HEK293 (cell line): ENCODE data around the gene XPO5.

Source experiments
- CTCF ChIA-PET: fragments of 350-600 bp; formaldehyde crosslinking; extraction: SDS; loops from one replicate; lab custom pipeline; 2021; ENCODE audit warnings: antibody characterized with exemption; lab: Yijun Ruan, JAX
- POLR2A ChIA-PET: fragments of 300-600 bp; formaldehyde crosslinking; extraction: SDS; loops from one replicate; lab custom pipeline; 2020; ENCODE audit warnings: antibody characterized with exemption, inconsistent platforms; lab: Yijun Ruan, JAX
- H3K27ac ChIP-seq: fragments of 200-500 bp; sonication (Bioruptor generic); 2 replicates; pipeline ENCODE4 v1.5.1; 2014; ENCODE audit warnings: low read depth, low read length, control low read depth, inconsistent platforms; ENCODE audit errors: extremely low read depth
- H3K36me3 ChIP-seq, 2 experiments: fragments of 200-500 bp in 1 of 2; sonication (Bioruptor generic) in 1 of 2; 1 replicate in 1 of 2; 2 replicates in 1 of 2; pipeline ENCODE4 v1.5.1; 2014 to 2017; ENCODE audit warnings: inconsistent platforms in 2 of 2, low read length in 2 of 2; ENCODE audit not compliant: control insufficient read depth in 2 of 2, insufficient read depth in 1 of 2
- H3K4me1 ChIP-seq: fragments of 200-500 bp; sonication (Bioruptor generic); 2 replicates; pipeline ENCODE4 v1.5.1; 2014; ENCODE audit warnings: mild to moderate bottlenecking, low read length, inconsistent platforms; ENCODE audit not compliant: control insufficient read depth, insufficient read depth
- H3K4me3 ChIP-seq: 2 replicates; pipeline ENCODE4 v1.5.1; 2011; ENCODE audit warnings: low read depth, mild to moderate bottlenecking, control low read depth, low read length, moderate library complexity
- H3K9me3 ChIP-seq: fragments of 200-500 bp; sonication (Bioruptor generic); 2 replicates; pipeline ENCODE4 v1.5.1; 2014; ENCODE audit warnings: low read depth, low read length, inconsistent platforms; ENCODE audit not compliant: control insufficient read depth, insufficient read depth
- KLF1 ChIP-seq: fragments of 450-650 bp; formaldehyde crosslinking; IDR thresholded peaks from 2 replicates; pipeline ENCODE4 v1.5.1; 2016; ENCODE audit warnings: missing biosample characterization, missing genetic modification characterization
- SCRT2 ChIP-seq: fragments of 450-650 bp; formaldehyde crosslinking; IDR thresholded peaks from 2 replicates; pipeline ENCODE4 v1.5.1; 2016; ENCODE audit warnings: missing biosample characterization, missing genetic modification characterization
- ZBTB7A ChIP-seq: fragments of 450-650 bp; formaldehyde crosslinking; IDR thresholded peaks from 2 replicates; pipeline ENCODE4 v1.5.1; 2016; ENCODE audit warnings: low read depth, missing biosample characterization, missing genetic modification characterization
- ZFP41 ChIP-seq: fragments of 450-650 bp; formaldehyde crosslinking; IDR thresholded peaks from 2 replicates; pipeline ENCODE4 v1.5.1; 2016; ENCODE audit warnings: missing biosample characterization, missing genetic modification characterization, borderline replicate concordance
- ZFP69B ChIP-seq: fragments of 450-650 bp; formaldehyde crosslinking; IDR thresholded peaks from 2 replicates; pipeline ENCODE4 v1.5.1; 2016; ENCODE audit warnings: missing biosample characterization, missing genetic modification characterization
- ZNF121 ChIP-seq: fragments of 450-650 bp; formaldehyde crosslinking; IDR thresholded peaks from 2 replicates; pipeline ENCODE4 v1.5.1; 2016; ENCODE audit warnings: missing biosample characterization, missing genetic modification characterization
- ZNF132 ChIP-seq: fragments of 450-650 bp; formaldehyde crosslinking; IDR thresholded peaks from 2 replicates; pipeline ENCODE4 v1.5.1; 2017; ENCODE audit warnings: missing biosample characterization, missing genetic modification characterization, borderline replicate concordance
- ZNF138 ChIP-seq: fragments of 450-650 bp; formaldehyde crosslinking; IDR thresholded peaks from 2 replicates; pipeline ENCODE4 v1.5.1; 2016; ENCODE audit warnings: missing biosample characterization, missing genetic modification characterization, borderline replicate concordance
- ZNF140 ChIP-seq: fragments of 450-650 bp; formaldehyde crosslinking; IDR thresholded peaks from 2 replicates; pipeline ENCODE4 v1.5.1; 2016; ENCODE audit warnings: missing biosample characterization, missing genetic modification characterization
- ZNF155 ChIP-seq: fragments of 450-650 bp; formaldehyde crosslinking; IDR thresholded peaks from 2 replicates; pipeline ENCODE4 v1.5.1; 2016; ENCODE audit warnings: missing biosample characterization, missing genetic modification characterization
- ZNF174 ChIP-seq: fragments of 450-650 bp; formaldehyde crosslinking; IDR thresholded peaks from 2 replicates; pipeline ENCODE4 v1.5.0; 2017; ENCODE audit warnings: missing biosample characterization, mild to moderate bottlenecking, missing genetic modification characterization
- ZNF19 ChIP-seq: fragments of 450-650 bp; formaldehyde crosslinking; IDR thresholded peaks from 2 replicates; pipeline ENCODE4; 2016; ENCODE audit warnings: missing biosample characterization, missing genetic modification characterization, low read depth
- ZNF341 ChIP-seq: fragments of 450-650 bp; formaldehyde crosslinking; IDR thresholded peaks from 2 replicates; pipeline ENCODE4; 2016; ENCODE audit warnings: low read depth, missing biosample characterization, missing genetic modification characterization
- ZNF37A ChIP-seq: fragments of 450-650 bp; IDR thresholded peaks from 2 replicates; pipeline ENCODE4 v1.5.1; 2018; ENCODE audit warnings: missing biosample characterization, missing genetic modification characterization
- ZNF391 ChIP-seq: fragments of 450-650 bp; formaldehyde crosslinking; IDR thresholded peaks from 2 replicates; pipeline ENCODE4 v1.5.1; 2016; ENCODE audit warnings: low read depth, missing biosample characterization, missing genetic modification characterization, borderline replicate concordance
- ZNF394 ChIP-seq: fragments of 450-650 bp; formaldehyde crosslinking; IDR thresholded peaks from 2 replicates; pipeline ENCODE4 v1.5.1; 2016; ENCODE audit warnings: missing biosample characterization, missing genetic modification characterization, mild to moderate bottlenecking, moderate library complexity, borderline replicate concordance
- ZNF776 ChIP-seq: fragments of 450-650 bp; formaldehyde crosslinking; IDR thresholded peaks from 2 replicates; pipeline ENCODE4 v1.5.0; 2017; ENCODE audit warnings: missing biosample characterization, missing genetic modification characterization, borderline replicate concordance
- ZNF777 ChIP-seq: fragments of 450-650 bp; formaldehyde crosslinking; IDR thresholded peaks from 2 replicates; pipeline ENCODE4 v1.5.1; 2017; ENCODE audit warnings: missing biosample characterization, missing genetic modification characterization, borderline replicate concordance
- ZNF837 ChIP-seq: fragments of 450-650 bp; formaldehyde crosslinking; IDR thresholded peaks from 2 replicates; pipeline ENCODE4 v1.5.1; 2016; ENCODE audit warnings: missing biosample characterization, missing genetic modification characterization
- TF ChIP-seq, protein P1 (sequence below): fragments of 450-650 bp; formaldehyde crosslinking; IDR thresholded peaks from 2 replicates; pipeline ENCODE4 v1.5.1; 2017; ENCODE audit warnings: missing biosample characterization, missing genetic modification characterization
- TF ChIP-seq, protein P2 (sequence below): fragments of 450-650 bp; formaldehyde crosslinking; IDR thresholded peaks from 2 replicates; pipeline ENCODE4 v1.5.1; 2016; ENCODE audit warnings: missing biosample characterization, missing genetic modification characterization
- TF ChIP-seq, protein P3 (sequence below): fragments of 450-650 bp; formaldehyde crosslinking; IDR thresholded peaks from 2 replicates; pipeline ENCODE4 v1.5.1; 2017; ENCODE audit warnings: missing biosample characterization, missing genetic modification characterization
- TF ChIP-seq, protein P4 (sequence below): fragments of 450-650 bp; formaldehyde crosslinking; IDR thresholded peaks from 2 replicates; pipeline ENCODE4 v1.5.1; 2016; ENCODE audit warnings: missing biosample characterization, missing genetic modification characterization
- TF ChIP-seq, protein P5 (sequence below): fragments of 450-650 bp; formaldehyde crosslinking; IDR thresholded peaks from 2 replicates; pipeline ENCODE4 v1.5.1; 2016; ENCODE audit warnings: missing biosample characterization, missing genetic modification characterization

The XPO5 gene

DNA sequence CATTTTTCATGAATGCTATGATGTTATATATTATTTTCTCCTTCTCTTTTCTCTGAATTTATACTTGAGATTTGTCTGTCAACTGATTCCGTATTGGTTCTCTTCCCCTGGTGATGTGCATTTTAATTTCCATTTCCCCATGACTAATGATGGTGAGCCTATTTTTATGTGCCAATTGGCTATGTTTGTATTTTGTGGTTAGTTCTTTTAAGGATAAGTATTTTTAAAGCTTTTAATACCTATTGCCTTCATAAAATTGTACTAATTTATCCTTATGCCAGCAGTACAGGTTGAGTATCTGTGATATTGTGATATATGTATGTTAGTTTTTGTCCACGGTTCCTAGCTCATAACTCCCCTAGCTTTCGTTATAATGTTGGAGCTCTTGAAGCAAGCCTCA is 2.9 kb upstream of the XPO5 start:
- TF ChIP-seq, protein P1, sequence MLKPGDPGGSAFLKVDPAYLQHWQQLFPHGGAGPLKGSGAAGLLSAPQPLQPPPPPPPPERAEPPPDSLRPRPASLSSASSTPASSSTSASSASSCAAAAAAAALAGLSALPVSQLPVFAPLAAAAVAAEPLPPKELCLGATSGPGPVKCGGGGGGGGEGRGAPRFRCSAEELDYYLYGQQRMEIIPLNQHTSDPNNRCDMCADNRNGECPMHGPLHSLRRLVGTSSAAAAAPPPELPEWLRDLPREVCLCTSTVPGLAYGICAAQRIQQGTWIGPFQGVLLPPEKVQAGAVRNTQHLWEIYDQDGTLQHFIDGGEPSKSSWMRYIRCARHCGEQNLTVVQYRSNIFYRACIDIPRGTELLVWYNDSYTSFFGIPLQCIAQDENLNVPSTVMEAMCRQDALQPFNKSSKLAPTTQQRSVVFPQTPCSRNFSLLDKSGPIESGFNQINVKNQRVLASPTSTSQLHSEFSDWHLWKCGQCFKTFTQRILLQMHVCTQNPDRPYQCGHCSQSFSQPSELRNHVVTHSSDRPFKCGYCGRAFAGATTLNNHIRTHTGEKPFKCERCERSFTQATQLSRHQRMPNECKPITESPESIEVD (tag by site-specific recombination) = peak; percentile 54; the same call in 1 of the 2 replicates
- TF ChIP-seq, protein P2, sequence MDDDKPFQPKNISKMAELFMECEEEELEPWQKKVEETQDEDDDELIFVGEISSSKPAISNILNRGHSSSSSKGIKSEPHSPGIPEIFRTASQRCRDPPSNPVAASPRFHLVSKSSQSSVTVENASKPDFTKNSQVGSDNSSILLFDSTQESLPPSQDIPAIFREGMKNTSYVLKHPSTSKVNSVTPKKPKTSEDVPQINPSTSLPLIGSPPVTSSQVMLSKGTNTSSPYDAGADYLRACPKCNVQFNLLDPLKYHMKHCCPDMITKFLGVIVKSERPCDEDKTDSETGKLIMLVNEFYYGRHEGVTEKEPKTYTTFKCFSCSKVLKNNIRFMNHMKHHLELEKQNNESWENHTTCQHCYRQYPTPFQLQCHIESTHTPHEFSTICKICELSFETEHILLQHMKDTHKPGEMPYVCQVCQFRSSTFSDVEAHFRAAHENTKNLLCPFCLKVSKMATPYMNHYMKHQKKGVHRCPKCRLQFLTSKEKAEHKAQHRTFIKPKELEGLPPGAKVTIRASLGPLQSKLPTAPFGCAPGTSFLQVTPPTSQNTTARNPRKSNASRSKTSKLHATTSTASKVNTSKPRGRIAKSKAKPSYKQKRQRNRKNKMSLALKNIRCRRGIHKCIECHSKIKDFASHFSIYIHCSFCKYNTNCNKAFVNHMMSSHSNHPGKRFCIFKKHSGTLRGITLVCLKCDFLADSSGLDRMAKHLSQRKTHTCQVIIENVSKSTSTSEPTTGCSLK (tag by site-specific recombination) = no peak
- ChIA-PET POLR2A (no interaction called here), CTCF (interaction anchor here (1.0 to 1.5 kb wide), 2 partner anchors 29 to 50 kb away, joined by 3 to 8 read pairs; partner anchors contain the start of gene GTPBP2)
- H3K4me1 ChIP-seq = 0 out of 2 replicates have a peak, but pooled peaks cover 4% of the 10 kb centered on the region
- H3K4me3 ChIP-seq = no peak overlapping the region
- no peaks in the 10 kb centered on the region for H3K9me3 ChIP-seq
- peaks cover 16 to 21% of the 10 kb centered on the region in 2 experiments for H3K36me3 ChIP-seq
- no peak overlapping the region for H3K27ac ChIP-seq

GRCh38 chr6:43575105-43575771 is 600 bp downstream of the XPO5 start:
- POLR2A ChIA-PET = interaction anchor here (0.6 to 3.7 kb wide), 21 partner anchors 9 to 521 kb away, joined by 3 to 40 read pairs (median 4); partner anchors contain the start of genes CUL7, GTPBP2, KLC4 and MRPL2
- Histone ChIP-seq H3K9me3 (no peaks in the 10 kb centered on the region), H3K27ac (peak overlapping the region; percentile 88), H3K4me1 (0 out of 2 replicates have a peak, but pooled peaks cover 4% of the 10 kb centered on the region), H3K36me3 (peaks cover 26 to 35% of the 10 kb centered on the region in 2 experiments), H3K4me3 (peak overlapping the region; percentile 98)
- CTCF ChIA-PET = interaction anchor here (0.6 to 1.5 kb wide), 7 partner anchors 10 to 1366 kb away, joined by 3 to 5 read pairs (median 3); no protein-coding TSS in a partner anchor
- no peak for TF ChIP-seq SCRT2 (tag by site-specific recombination)
- TF ChIP-seq ZNF837 (tag by site-specific recombination) = no peak
- TF ChIP-seq ZNF341 (tag by site-specific recombination) = no peak; the same call in 1 of the 2 replicates
- TF ChIP-seq ZNF174 = no peak
- TF ChIP-seq ZNF140 (tag by site-specific recombination) = no peak
- TF ChIP-seq ZNF155 (tag by site-specific recombination) = no peak
- TF ChIP-seq, protein P3, sequence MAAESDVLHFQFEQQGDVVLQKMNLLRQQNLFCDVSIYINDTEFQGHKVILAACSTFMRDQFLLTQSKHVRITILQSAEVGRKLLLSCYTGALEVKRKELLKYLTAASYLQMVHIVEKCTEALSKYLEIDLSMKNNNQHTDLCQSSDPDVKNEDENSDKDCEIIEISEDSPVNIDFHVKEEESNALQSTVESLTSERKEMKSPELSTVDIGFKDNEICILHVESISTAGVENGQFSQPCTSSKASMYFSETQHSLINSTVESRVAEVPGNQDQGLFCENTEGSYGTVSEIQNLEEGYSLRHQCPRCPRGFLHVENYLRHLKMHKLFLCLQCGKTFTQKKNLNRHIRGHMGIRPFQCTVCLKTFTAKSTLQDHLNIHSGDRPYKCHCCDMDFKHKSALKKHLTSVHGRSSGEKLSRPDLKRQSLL (tag by site-specific recombination) = no peak
- TF ChIP-seq ZBTB7A (tag by site-specific recombination) = peak; percentile 94
- no peak for TF ChIP-seq ZNF138 (tag by site-specific recombination)
- no peak for TF ChIP-seq ZFP41 (tag by site-specific recombination)
- TF ChIP-seq KLF1 (tag by site-specific recombination) = peak; percentile 35; the same call in 1 of the 2 replicates
- TF ChIP-seq, protein P4, sequence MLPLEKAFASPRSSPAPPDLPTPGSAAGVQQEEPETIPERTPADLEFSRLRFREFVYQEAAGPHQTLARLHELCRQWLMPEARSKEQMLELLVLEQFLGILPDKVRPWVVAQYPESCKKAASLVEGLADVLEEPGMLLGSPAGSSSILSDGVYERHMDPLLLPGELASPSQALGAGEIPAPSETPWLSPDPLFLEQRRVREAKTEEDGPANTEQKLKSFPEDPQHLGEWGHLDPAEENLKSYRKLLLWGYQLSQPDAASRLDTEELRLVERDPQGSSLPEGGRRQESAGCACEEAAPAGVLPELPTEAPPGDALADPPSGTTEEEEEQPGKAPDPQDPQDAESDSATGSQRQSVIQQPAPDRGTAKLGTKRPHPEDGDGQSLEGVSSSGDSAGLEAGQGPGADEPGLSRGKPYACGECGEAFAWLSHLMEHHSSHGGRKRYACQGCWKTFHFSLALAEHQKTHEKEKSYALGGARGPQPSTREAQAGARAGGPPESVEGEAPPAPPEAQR (tag by site-specific recombination) = no peak
- TF ChIP-seq ZNF37A = no peak
- peak; percentile 63; the same call in 1 of the 2 replicates for TF ChIP-seq ZFP69B (tag by site-specific recombination)
- TF ChIP-seq ZNF132 (tag by site-specific recombination) = no peak
- TF ChIP-seq, protein P5, sequence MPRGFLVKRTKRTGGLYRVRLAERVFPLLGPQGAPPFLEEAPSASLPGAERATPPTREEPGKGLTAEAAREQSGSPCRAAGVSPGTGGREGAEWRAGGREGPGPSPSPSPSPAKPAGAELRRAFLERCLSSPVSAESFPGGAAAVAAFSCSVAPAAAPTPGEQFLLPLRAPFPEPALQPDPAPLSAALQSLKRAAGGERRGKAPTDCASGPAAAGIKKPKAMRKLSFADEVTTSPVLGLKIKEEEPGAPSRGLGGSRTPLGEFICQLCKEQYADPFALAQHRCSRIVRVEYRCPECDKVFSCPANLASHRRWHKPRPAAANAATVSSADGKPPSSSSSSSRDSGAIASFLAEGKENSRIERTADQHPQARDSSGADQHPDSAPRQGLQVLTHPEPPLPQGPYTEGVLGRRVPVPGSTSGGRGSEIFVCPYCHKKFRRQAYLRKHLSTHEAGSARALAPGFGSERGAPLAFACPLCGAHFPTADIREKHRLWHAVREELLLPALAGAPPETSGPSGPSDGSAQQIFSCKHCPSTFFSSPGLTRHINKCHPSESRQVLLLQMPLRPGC (tag by site-specific recombination) = no peak
- TF ChIP-seq ZNF776 (tag by site-specific recombination) = no peak
- no peak; the same call in 1 of the 2 replicates for TF ChIP-seq ZNF121 (tag by site-specific recombination)
- no peak for TF ChIP-seq ZNF391 (tag by site-specific recombination)
- TF ChIP-seq ZNF19 = no peak
- TF ChIP-seq ZNF394 = no peak
- TF ChIP-seq ZNF777 (tag by site-specific recombination) = no peak
